HepG2 (cell line): Measurements from ENCODE around the gene HCFC1. TPM values are rescaled to one million over a fixed set of nuclear protein-coding genes. Genes with fewer than 3 reads are reported as not detected.
A peak's percentile ranks its signal among the peaks of the same experiment; 100 is the strongest.

Experiments used
- AGO1 ChIP-seq: fragments of 200-400 bp; formaldehyde crosslinking; IDR thresholded peaks from 2 replicates; pipeline ENCODE4 v1.6.1; 2017; ENCODE audit warnings: mild to moderate bottlenecking, low read depth, low read length, moderate library complexity; ENCODE audit not compliant: poor library complexity, severe bottlenecking
- BCL3 ChIP-seq: sonication (generic); formaldehyde crosslinking; IDR thresholded peaks from 2 replicates; pipeline ENCODE4 v1.5.1; 2020; ENCODE audit warnings: mild to moderate bottlenecking, missing genetic modification reagents, moderate library complexity
- E2F1 ChIP-seq: sonication (generic); formaldehyde crosslinking; IDR thresholded peaks from 2 replicates; pipeline ENCODE4 v1.5.0; 2020; ENCODE audit warnings: missing genetic modification reagents
- ELF1 ChIP-seq: sonication (generic); formaldehyde crosslinking; IDR thresholded peaks from 2 replicates; pipeline ENCODE4 v1.4.0; 2020; ENCODE audit warnings: missing genetic modification reagents
- ESRRA ChIP-seq: sonication (generic); formaldehyde crosslinking; IDR thresholded peaks from 2 replicates; pipeline ENCODE4 v1.5.1; 2020; ENCODE audit warnings: mild to moderate bottlenecking, low read depth, missing genetic modification reagents
- PRDM10 ChIP-seq: sonication (generic); formaldehyde crosslinking; IDR thresholded peaks from 2 replicates; pipeline ENCODE4 v1.4.0; 2020; ENCODE audit warnings: low read depth, missing genetic modification reagents
- RELA ChIP-seq: sonication (generic); formaldehyde crosslinking; IDR thresholded peaks from 2 replicates; pipeline ENCODE4 v1.4.0; 2020; ENCODE audit warnings: missing genetic modification reagents
- SP4 ChIP-seq: sonication (generic); formaldehyde crosslinking; IDR thresholded peaks from 2 replicates; pipeline ENCODE4 v1.8.1; 2023; ENCODE audit warnings: mild to moderate bottlenecking, missing genetic modification reagents
- THAP11 ChIP-seq: IDR thresholded peaks from 2 replicates; pipeline ENCODE4 v1.6.1; 2016; ENCODE audit warnings: missing biosample characterization, missing genetic modification reagents
- USF2 ChIP-seq, 2 experiments: sonication (generic) in 1 of 2; formaldehyde crosslinking in 1 of 2; IDR thresholded peaks; 2 replicates each; pipeline versions ENCODE4 v1.5.1 to v1.6.1; 2011 to 2020; ENCODE audit warnings: borderline replicate concordance in 1 of 2, low read depth in 1 of 2, low read length in 1 of 2, mild to moderate bottlenecking in 1 of 2, missing genetic modification reagents in 1 of 2, moderate library complexity in 1 of 2
- ZNF260 ChIP-seq: sonication (generic); formaldehyde crosslinking; IDR thresholded peaks from 2 replicates; pipeline ENCODE4 v1.4.0; 2020; ENCODE audit warnings: missing genetic modification reagents, low read depth, mild to moderate bottlenecking, borderline replicate concordance
- ZNF292 ChIP-seq: sonication (generic); formaldehyde crosslinking; IDR thresholded peaks from 2 replicates; pipeline ENCODE4 v1.8.1; 2022; ENCODE audit warnings: mild to moderate bottlenecking, low read depth, missing genetic modification reagents, borderline replicate concordance
- ZSCAN12 ChIP-seq: sonication (generic); formaldehyde crosslinking; IDR thresholded peaks from 2 replicates; pipeline ENCODE4 v1.9.0; 2021; ENCODE audit warnings: mild to moderate bottlenecking, missing genetic modification reagents
- polyA plus RNA-seq, 8 experiments: library from polyadenylated mRNA; depleted of rRNA in 3 of 8; stranded (reverse) in 7 of 8; unstranded in 1 of 8; fragments of >200 nt; fragmentation: Illumina TruSeq in 4 of 8; extraction: Trizol in 4 of 8; gene quantifications; 2 replicates each; pipeline versions ENCODE4 v1.2.1 to v1.2.3, GENCODE V29; 2011 to 2016; ENCODE audit warnings: low read depth in 4 of 8, missing spikeins in 1 of 8, mixed read lengths in 1 of 8; ENCODE audit not compliant: insufficient read depth in 1 of 8
- total RNA-seq, 5 experiments: library from RNA; depleted of rRNA; stranded (reverse); fragments of >200 nt; fragmentation: Illumina TruSeq; extraction: Trizol; gene quantifications; 2 replicates each; pipeline ENCODE4 v1.2.3, GENCODE V29; 2016; ENCODE audit warnings: low read depth in 1 of 5
- TF ChIP-seq, protein P1 (sequence below): sonication (generic); formaldehyde crosslinking; IDR thresholded peaks from 2 replicates; pipeline ENCODE4 v1.8.1; 2022; ENCODE audit warnings: mild to moderate bottlenecking, missing genetic modification reagents
- TF ChIP-seq, protein P2 (sequence below): sonication (generic); formaldehyde crosslinking; IDR thresholded peaks from 2 replicates; pipeline ENCODE4 v1.8.1; 2023; ENCODE audit warnings: mild to moderate bottlenecking, missing genetic modification reagents

Gene HCFC1
- total and polyA plus RNA-seq, 2 of the 13 experiments (the other 11 are each of a cell fraction or from before 2014, with no cell fraction given) = 5.8 to 17.8 TPM

- TF ChIP-seq AGO1 (peak; percentile 78), ESRRA (CRISPR knock-in tag) (no peak), ZNF292 (CRISPR knock-in tag) (no peak), THAP11 (CRISPR knock-in tag) (peak; percentile 75), ZNF260 (CRISPR knock-in tag) (no peak), PRDM10 (CRISPR knock-in tag) (no peak), BCL3 (0 out of 2 replicates have a peak, but pooled peaks have one; percentile 12), ZSCAN12 (CRISPR knock-in tag) (no peak), RELA (CRISPR knock-in tag) (0 out of 2 replicates have a peak, but pooled peaks have one; percentile 12), E2F1 (CRISPR knock-in tag) (peak; percentile 85), SP4 (CRISPR knock-in tag) (peak; percentile 66; the same call in 1 of the 2 replicates), ELF1 (CRISPR knock-in tag) (peak; percentile 84), USF2 (IDR thresholded peaks at IDR 0.05; ENCODE audit: low read depth, low read length) (peak; percentile 75), USF2 (CRISPR knock-in tag; IDR thresholded peaks at IDR 0.05; ENCODE audit: borderline replicate concordance) (peak; percentile 89; the same call in 1 of the 2 replicates)
- TF ChIP-seq, protein P1, sequence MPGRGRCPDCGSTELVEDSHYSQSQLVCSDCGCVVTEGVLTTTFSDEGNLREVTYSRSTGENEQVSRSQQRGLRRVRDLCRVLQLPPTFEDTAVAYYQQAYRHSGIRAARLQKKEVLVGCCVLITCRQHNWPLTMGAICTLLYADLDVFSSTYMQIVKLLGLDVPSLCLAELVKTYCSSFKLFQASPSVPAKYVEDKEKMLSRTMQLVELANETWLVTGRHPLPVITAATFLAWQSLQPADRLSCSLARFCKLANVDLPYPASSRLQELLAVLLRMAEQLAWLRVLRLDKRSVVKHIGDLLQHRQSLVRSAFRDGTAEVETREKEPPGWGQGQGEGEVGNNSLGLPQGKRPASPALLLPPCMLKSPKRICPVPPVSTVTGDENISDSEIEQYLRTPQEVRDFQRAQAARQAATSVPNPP = no peak
- TF ChIP-seq, protein P2, sequence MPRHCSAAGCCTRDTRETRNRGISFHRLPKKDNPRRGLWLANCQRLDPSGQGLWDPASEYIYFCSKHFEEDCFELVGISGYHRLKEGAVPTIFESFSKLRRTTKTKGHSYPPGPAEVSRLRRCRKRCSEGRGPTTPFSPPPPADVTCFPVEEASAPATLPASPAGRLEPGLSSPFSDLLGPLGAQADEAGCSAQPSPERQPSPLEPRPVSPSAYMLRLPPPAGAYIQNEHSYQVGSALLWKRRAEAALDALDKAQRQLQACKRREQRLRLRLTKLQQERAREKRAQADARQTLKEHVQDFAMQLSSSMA (CRISPR knock-in tag) = 0 out of 2 replicates have a peak, but pooled peaks have one; percentile 38
Observed at GRCh38 chrX:153927922-153928760, 43.5 kb downstream of the HCFC1 start (continued).
